Measurements from ENCODE around the gene FDXACB1.

DNA sequence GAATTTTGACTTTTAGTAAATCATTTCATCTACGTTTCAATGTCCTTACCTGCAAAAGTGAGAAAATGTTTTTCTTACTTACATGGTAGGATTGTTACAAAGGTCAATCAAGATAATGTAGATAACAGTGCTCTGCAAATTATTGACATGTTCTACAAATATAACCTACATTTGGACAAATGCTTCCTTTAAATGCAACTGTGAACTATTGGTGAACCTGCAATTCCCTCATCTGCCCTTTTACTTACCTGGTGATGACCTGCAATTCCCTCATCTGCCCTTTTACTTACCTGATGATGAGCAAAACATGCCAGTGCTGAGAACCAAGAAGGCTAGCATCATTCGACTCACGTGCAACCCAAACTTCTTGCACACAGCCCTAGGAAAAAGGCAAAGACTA, 18.7 kb downstream of the FDXACB1 start:
- TF ChIP-seq, protein P1, sequence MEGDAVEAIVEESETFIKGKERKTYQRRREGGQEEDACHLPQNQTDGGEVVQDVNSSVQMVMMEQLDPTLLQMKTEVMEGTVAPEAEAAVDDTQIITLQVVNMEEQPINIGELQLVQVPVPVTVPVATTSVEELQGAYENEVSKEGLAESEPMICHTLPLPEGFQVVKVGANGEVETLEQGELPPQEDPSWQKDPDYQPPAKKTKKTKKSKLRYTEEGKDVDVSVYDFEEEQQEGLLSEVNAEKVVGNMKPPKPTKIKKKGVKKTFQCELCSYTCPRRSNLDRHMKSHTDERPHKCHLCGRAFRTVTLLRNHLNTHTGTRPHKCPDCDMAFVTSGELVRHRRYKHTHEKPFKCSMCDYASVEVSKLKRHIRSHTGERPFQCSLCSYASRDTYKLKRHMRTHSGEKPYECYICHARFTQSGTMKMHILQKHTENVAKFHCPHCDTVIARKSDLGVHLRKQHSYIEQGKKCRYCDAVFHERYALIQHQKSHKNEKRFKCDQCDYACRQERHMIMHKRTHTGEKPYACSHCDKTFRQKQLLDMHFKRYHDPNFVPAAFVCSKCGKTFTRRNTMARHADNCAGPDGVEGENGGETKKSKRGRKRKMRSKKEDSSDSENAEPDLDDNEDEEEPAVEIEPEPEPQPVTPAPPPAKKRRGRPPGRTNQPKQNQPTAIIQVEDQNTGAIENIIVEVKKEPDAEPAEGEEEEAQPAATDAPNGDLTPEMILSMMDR (IDR thresholded peaks at IDR 0.05; ENCODE audit: borderline replicate concordance, extremely low read depth, low read length, poor library complexity, severe bottlenecking), result no peak
- no peak for TF ChIP-seq EZH2 (IDR thresholded peaks at IDR 0.05; ENCODE audit: borderline replicate concordance, low read depth, low read length, severe bottlenecking)
